Sigmoid colon (tissue), 4 donors: Measurements from ENCODE around the gene SLC39A11.

Source experiments
- CTCF ChIP-seq, 4 experiments: fragments of 450-650 bp in 3 of 4; fragments of 200-600 bp in 1 of 4; IDR thresholded peaks; one replicate each; pipeline ENCODE4 v1.5.1; 2016 to 2019; ENCODE audit warnings: antibody characterized with exemption in 4 of 4, mild to moderate bottlenecking in 3 of 4, moderate library complexity in 2 of 4
- EP300 ChIP-seq, 4 donors: sonication (generic); formaldehyde crosslinking; IDR thresholded peaks; one replicate each; pipeline ENCODE4 v1.6.1; 2017; ENCODE audit warnings: antibody characterized with exemption in 4 of 4
- POLR2A ChIP-seq, 2 donors: fragments of 450-650 bp; IDR thresholded peaks; one replicate each; pipeline ENCODE4 v1.6.1; 2016; ENCODE audit warnings: antibody characterized with exemption in 2 of 2, mild to moderate bottlenecking in 2 of 2, moderate library complexity in 2 of 2

GRCh38 chr17:72792771-72793170 lies 299.7 kb downstream of the SLC39A11 start:
- TF ChIP-seq CTCF (IDR thresholded peaks at IDR 0.05) = no peak
- no peak for TF ChIP-seq EP300 (IDR thresholded peaks at IDR 0.05)
- TF ChIP-seq POLR2A (IDR thresholded peaks at IDR 0.05) = no peak
